Thyroid gland (tissue), 4 donors: ENCODE data around the gene CENPF.
"Not testable (repeated sequence)": the region's sequence is repeated elsewhere in the genome, so short reads cannot be mapped to it uniquely, and the experiment has no call there.

Source experiments
- POLR2A ChIP-seq, 2 donors: fragments of 450-650 bp; IDR thresholded peaks; one replicate each; pipeline ENCODE4 v1.6.1; 2017; ENCODE audit warnings: antibody characterized with exemption in 2 of 2, mild to moderate bottlenecking in 2 of 2, moderate library complexity in 1 of 2
- TF ChIP-seq, protein P1 (sequence below), 6 experiments: fragments of 200-600 bp in 3 of 6; fragments of 450-650 bp in 3 of 6; sonication (generic) in 3 of 6; IDR thresholded peaks; one replicate each; pipeline ENCODE4 v1.5.1; 2016 to 2019; ENCODE audit warnings: antibody characterized with exemption in 6 of 6, mild to moderate bottlenecking in 2 of 6, inconsistent platforms in 1 of 6, moderate library complexity in 1 of 6

DNA sequence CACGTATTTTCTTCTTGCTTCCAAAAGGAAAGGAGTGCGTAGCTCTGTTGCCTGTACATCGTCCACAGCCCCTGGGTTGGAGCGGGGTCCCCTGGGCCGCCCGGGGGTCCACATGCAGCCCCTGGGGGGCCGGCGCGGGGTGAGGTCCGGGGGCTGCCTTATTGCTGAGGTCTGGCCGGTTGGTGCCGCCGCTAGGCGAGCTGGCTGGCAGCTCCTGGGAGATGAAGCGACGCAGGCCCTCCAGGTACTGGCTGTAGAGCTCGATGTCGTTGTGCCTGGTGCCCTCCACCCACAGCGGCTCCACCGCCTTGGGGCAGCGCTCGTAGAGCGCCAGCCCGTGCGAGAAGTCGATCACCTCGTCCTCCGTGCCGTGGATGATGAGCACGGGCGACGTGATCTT lies 2.5 kb downstream of the CENPF start:
- TF ChIP-seq, protein P1, sequence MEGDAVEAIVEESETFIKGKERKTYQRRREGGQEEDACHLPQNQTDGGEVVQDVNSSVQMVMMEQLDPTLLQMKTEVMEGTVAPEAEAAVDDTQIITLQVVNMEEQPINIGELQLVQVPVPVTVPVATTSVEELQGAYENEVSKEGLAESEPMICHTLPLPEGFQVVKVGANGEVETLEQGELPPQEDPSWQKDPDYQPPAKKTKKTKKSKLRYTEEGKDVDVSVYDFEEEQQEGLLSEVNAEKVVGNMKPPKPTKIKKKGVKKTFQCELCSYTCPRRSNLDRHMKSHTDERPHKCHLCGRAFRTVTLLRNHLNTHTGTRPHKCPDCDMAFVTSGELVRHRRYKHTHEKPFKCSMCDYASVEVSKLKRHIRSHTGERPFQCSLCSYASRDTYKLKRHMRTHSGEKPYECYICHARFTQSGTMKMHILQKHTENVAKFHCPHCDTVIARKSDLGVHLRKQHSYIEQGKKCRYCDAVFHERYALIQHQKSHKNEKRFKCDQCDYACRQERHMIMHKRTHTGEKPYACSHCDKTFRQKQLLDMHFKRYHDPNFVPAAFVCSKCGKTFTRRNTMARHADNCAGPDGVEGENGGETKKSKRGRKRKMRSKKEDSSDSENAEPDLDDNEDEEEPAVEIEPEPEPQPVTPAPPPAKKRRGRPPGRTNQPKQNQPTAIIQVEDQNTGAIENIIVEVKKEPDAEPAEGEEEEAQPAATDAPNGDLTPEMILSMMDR (IDR thresholded peaks at IDR 0.05), result not testable (repeated sequence)
- TF ChIP-seq POLR2A (IDR thresholded peaks at IDR 0.05), result not testable (repeated sequence)
